ENCODE data around the gene CNGB1. TPM values are rescaled to one million over a fixed set of nuclear protein-coding genes. Genes with fewer than 3 reads are reported as not detected.

CNGB1 gene
- total RNA-seq, 1 experiment from 2014 or later: not detected

- Histone ChIP-seq H3K4me1 (peaks cover 28% of the 10 kb centered on the region), H3K9me3 (0 out of 2 replicates have a peak, but pooled peaks cover under 1% of the 10 kb centered on the region), H3K27me3 (replicated peaks; ENCODE audit: control insufficient read depth, insufficient read depth, low read length) (no peaks in the 10 kb centered on the region), H3K4me3 (ENCODE audit: low read depth, low read length) (no peak overlapping the region), H3K36me3 (ENCODE audit: control insufficient read depth, insufficient read depth, low read length) (no peaks in the 10 kb centered on the region)
- no peaks in the 10 kb centered on the region for H3K27me3 Mint-ChIP-seq (ENCODE audit: insufficient read depth, unreplicated experiment)
- no peak overlapping the region for H3K4me3 Mint-ChIP-seq (ENCODE audit: unreplicated experiment)
- ChIA-PET CTCF (no interaction called here), POLR2A (no interaction called here)
- H3K4me1 Mint-ChIP-seq (ENCODE audit: low read depth, unreplicated experiment): peaks cover 24% of the 10 kb centered on the region
- H3K9me3 Mint-ChIP-seq (ENCODE audit: unreplicated experiment): no peaks in the 10 kb centered on the region
- no peaks in the 10 kb centered on the region for H3K36me3 Mint-ChIP-seq (ENCODE audit: insufficient read depth, unreplicated experiment)
- H3K27ac Mint-ChIP-seq (ENCODE audit: unreplicated experiment): peak overlapping the region; percentile 0
- TF ChIP-seq CTCF (IDR thresholded peaks at IDR 0.05; ENCODE audit: insufficient read depth in 1 of 2, low read depth in 1 of 2, low read length in 1 of 2, severe bottlenecking in 1 of 2, unreplicated experiment in 1 of 2): no peak
- no TSS peak for BruUV-seq (replicated peaks)
- DNase-seq: no peak
- intact Hi-C loops (cut with micrococcal nuclease; ENCODE audit: unreplicated experiment): no loop called here
Measured at GRCh38 chr16:57845115-57845514, 125.8 kb downstream of the CNGB1 start.

- Mint-ChIP-seq H3K4me1 (ENCODE audit: low read depth, unreplicated experiment) (peaks cover 24% of the 10 kb centered on the region), H3K9me3 (ENCODE audit: unreplicated experiment) (no peaks in the 10 kb centered on the region), H3K27ac (ENCODE audit: unreplicated experiment) (no peak overlapping the region), H3K4me3 (ENCODE audit: unreplicated experiment) (no peak overlapping the region), H3K36me3 (ENCODE audit: insufficient read depth, unreplicated experiment) (no peaks in the 10 kb centered on the region), H3K27me3 (ENCODE audit: insufficient read depth, unreplicated experiment) (no peaks in the 10 kb centered on the region)
- DNase-seq: no peak
- POLR2A ChIA-PET: no interaction called here
- CTCF ChIA-PET: interaction anchor here (0.6 kb wide), 1 partner anchor 13 kb away, joined by 3 read pairs; no protein-coding TSS in a partner anchor
- no peak overlapping the region for H3K4me3 ChIP-seq (ENCODE audit: low read depth, low read length)
- no peaks in the 10 kb centered on the region for H3K27me3 ChIP-seq (replicated peaks; ENCODE audit: control insufficient read depth, insufficient read depth, low read length)
- intact Hi-C loops (cut with micrococcal nuclease; ENCODE audit: unreplicated experiment): no loop called here
- 0 out of 2 replicates have a peak, but pooled peaks cover 3% of the 10 kb centered on the region for H3K9me3 ChIP-seq
- TF ChIP-seq CTCF (IDR thresholded peaks at IDR 0.05; ENCODE audit: insufficient read depth in 1 of 2, low read depth in 1 of 2, low read length in 1 of 2, severe bottlenecking in 1 of 2, unreplicated experiment in 1 of 2): no peak
- peaks cover 31% of the 10 kb centered on the region for H3K4me1 ChIP-seq
- no peaks in the 10 kb centered on the region for H3K36me3 ChIP-seq (ENCODE audit: control insufficient read depth, insufficient read depth, low read length)
- BruUV-seq (replicated peaks): no TSS peak
Measured at GRCh38 chr16:57844416-57845030, 126.4 kb downstream of the CNGB1 start.

- H3K4me3 ChIP-seq (ENCODE audit: low read depth, low read length): no peak overlapping the region
- Mint-ChIP-seq H3K27me3 (ENCODE audit: insufficient read depth, unreplicated experiment) (no peaks in the 10 kb centered on the region), H3K4me3 (ENCODE audit: unreplicated experiment) (no peak overlapping the region), H3K27ac (ENCODE audit: unreplicated experiment) (no peak overlapping the region), H3K36me3 (ENCODE audit: insufficient read depth, unreplicated experiment) (no peaks in the 10 kb centered on the region), H3K4me1 (ENCODE audit: low read depth, unreplicated experiment) (peaks cover 24% of the 10 kb centered on the region), H3K9me3 (ENCODE audit: unreplicated experiment) (no peaks in the 10 kb centered on the region)
- no peak for DNase-seq
- intact Hi-C loops (cut with micrococcal nuclease; ENCODE audit: unreplicated experiment): no loop called here
- ChIA-PET POLR2A (no interaction called here), CTCF (interaction anchor here (0.6 kb wide), 1 partner anchor 88 kb away, joined by 3 read pairs; no protein-coding TSS in a partner anchor)
- H3K9me3 ChIP-seq: 0 out of 2 replicates have a peak, but pooled peaks cover 3% of the 10 kb centered on the region
- no TSS peak for BruUV-seq (replicated peaks)
- H3K27me3 ChIP-seq (replicated peaks; ENCODE audit: control insufficient read depth, insufficient read depth, low read length): no peaks in the 10 kb centered on the region
- TF ChIP-seq CTCF (IDR thresholded peaks at IDR 0.05; ENCODE audit: insufficient read depth in 1 of 2, low read depth in 1 of 2, low read length in 1 of 2, severe bottlenecking in 1 of 2, unreplicated experiment in 1 of 2): no peak
- H3K4me1 ChIP-seq: peaks cover 31% of the 10 kb centered on the region
- H3K36me3 ChIP-seq (ENCODE audit: control insufficient read depth, insufficient read depth, low read length): no peaks in the 10 kb centered on the region
Measured at GRCh38 chr16:57843400-57843799, 127.5 kb downstream of the CNGB1 start.

Data from Caco-2 (cell line).